ENCODE measurements around the gene PGA5.
"Not testable (repeated sequence)": the region's sequence is repeated elsewhere in the genome, so short reads cannot be mapped to it uniquely, and the experiment has no call there.

DNA sequence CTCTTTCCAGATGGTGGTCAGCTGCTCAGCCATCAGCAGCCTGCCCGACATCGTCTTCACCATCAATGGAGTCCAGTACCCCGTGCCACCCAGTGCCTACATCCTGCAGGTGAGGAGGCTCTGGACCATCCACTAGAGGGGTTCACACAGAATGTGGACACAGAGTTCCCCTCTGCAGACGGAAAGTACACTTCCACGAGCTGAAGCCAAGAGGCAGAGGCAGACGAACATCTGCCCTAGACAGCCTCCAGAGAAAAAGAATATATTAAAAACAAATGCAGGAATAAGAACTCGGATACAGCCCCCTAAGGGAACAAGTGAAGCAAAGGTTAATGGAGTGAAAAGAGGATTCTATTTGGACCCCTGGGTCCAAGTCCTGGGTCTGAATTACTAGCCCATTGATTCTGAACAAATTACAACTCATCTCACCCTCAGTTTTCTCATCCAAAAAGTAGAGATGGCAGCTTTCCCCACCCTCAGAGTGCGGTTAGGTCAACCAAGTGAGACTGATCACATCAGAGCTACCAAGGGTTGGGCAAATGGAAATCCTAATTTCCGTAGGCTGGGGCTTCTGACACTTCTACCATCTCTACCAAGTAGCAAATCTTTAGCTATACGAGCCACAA is 29.5 kb upstream of the PGA5 start:
- TF ChIP-seq, protein P1, sequence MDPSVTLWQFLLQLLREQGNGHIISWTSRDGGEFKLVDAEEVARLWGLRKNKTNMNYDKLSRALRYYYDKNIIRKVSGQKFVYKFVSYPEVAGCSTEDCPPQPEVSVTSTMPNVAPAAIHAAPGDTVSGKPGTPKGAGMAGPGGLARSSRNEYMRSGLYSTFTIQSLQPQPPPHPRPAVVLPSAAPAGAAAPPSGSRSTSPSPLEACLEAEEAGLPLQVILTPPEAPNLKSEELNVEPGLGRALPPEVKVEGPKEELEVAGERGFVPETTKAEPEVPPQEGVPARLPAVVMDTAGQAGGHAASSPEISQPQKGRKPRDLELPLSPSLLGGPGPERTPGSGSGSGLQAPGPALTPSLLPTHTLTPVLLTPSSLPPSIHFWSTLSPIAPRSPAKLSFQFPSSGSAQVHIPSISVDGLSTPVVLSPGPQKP (IDR thresholded peaks at IDR 0.05; ENCODE audit: low read depth, low read length): not testable (repeated sequence)
- TF ChIP-seq YY1 (IDR thresholded peaks at IDR 0.05; ENCODE audit: low read depth, low read length); HDAC2 (IDR thresholded peaks at IDR 0.05); CTCF (IDR thresholded peaks at IDR 0.05 in 2 of 3, conservative IDR thresholded peaks at IDR 0.05 in 1 of 3; ENCODE audit: control insufficient read depth in 2 of 3, extremely low read depth in 1 of 3, insufficient read depth in 1 of 3, low read depth in 3 of 3, low read length in 3 of 3); ASH2L (IDR thresholded peaks at IDR 0.05; ENCODE audit: borderline replicate concordance, low read depth); ZNF24 (IDR thresholded peaks at IDR 0.05); CEBPZ (IDR thresholded peaks at IDR 0.05; ENCODE audit: low read depth, low read length); CREM (IDR thresholded peaks at IDR 0.05; ENCODE audit: low read depth); CEBPB (IDR thresholded peaks at IDR 0.05; ENCODE audit: borderline replicate concordance in 1 of 2, low read depth in 2 of 2, low read length in 2 of 2); POLR2A (IDR thresholded peaks at IDR 0.05; ENCODE audit: low read depth, low read length): not testable (repeated sequence)
- TF ChIP-seq, protein P2, sequence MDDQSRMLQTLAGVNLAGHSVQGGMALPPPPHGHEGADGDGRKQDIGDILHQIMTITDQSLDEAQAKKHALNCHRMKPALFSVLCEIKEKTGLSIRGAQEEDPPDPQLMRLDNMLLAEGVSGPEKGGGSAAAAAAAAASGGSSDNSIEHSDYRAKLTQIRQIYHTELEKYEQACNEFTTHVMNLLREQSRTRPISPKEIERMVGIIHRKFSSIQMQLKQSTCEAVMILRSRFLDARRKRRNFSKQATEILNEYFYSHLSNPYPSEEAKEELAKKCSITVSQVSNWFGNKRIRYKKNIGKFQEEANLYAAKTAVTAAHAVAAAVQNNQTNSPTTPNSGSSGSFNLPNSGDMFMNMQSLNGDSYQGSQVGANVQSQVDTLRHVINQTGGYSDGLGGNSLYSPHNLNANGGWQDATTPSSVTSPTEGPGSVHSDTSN (IDR thresholded peaks at IDR 0.05; ENCODE audit: insufficient replicate concordance, low read depth, low read length): not testable (repeated sequence)
